ENCODE data around the gene TRMT2A.
A peak's percentile ranks its signal among the peaks of the same experiment; 100 is the strongest.

TRMT2A gene

GRCh38 chr22:20116376-20116950 is 563 bp downstream of the TRMT2A start:
- DNase-seq, result no peak

GRCh38 chr22:20115691-20116375 is 1.2 kb downstream of the TRMT2A start, which contains the start of gene RANBP1:
RANBP1 (plus strand) TSS chr22:20116104; CDS start chr22:20116185, 81 bp downstream.
- DNase-seq, result no peak

DNA sequence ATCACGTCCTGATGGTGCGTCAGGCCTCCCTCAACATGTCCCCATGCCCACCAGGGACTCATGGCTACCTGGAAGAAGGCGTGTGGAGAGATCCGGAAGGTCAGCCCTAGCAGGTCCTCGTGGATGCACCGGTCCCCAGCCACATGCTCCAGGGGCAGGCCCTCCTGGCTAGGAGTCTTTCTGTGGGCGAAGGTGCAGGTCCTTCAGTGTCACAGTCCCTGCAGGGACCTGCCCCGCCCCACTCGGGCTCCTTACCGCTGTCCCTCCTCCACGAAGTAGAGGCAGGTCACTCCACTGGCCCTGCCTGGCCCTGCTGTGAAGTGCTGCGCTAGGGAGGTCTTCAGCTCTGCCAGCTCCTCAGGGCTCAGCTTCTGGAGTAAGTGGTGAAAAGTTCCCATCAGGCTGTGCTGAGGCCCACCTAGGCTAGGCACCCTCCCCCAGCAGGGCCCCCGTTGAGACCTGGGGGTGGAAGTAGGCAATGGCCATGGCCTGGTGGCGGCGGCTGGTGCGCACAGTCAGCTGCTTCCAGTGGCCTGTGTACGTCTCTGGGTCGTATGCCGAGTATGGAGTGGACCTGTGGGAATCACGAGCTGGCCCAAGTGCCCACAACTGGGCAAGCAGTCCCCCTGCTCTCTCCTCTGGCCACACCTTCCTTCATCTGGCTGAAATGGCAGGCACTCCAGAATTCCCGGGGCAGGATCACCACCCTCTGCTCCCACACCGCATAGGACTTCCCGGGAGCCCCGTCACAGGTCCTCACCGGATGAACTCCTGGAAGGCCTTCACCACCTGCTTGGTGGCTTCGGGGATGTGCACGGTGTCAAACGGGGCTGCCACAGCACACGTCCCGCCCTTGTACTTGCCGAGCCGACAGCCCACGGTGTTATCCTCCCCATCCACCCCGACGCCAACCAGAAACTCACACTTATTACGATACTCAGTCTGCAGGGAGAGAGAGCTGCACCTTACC is 2.2 kb downstream of the TRMT2A start:
- no peak for DNase-seq

DNA sequence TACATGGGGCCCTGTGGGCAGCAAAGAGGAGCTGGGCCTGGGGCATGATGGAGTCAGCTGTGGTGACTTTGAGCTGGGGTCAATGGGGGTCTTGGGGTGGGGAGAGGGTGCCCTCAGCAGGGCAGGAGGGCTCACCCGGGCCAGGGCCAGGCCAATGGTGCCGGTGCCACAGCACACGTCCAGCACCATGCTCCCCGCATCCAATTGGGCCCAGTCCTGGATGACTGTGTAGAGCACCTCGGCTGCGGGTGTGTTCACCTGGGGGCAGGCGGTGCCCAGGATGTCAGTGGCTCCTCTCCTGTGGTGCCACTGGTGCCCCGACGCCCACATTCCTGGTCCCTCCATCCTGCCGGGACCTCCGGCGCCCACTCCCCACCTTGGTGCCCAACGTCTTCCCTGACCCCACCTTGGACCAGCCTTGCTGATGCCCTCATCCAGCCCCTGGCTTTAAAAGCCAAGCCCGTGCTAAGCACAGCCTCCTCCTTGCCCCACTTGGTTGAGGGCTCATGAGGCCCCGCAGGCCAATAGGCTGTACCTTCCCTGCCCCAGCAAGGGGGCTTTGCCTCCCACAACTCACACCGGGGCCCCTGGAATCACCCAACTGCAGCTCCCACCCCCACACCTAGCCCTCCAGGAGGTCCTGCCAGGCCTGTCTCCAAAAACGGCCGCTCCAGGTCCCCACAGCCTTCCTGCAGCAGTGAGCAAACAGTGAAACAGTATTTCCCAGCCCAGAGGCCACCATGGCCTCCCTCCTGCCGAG is 3.3 kb downstream of the TRMT2A start:
- no peak for DNase-seq

GRCh38 chr22:20112623-20113511 is 4.2 kb downstream of the TRMT2A start:
- no peak for DNase-seq

GRCh38 chr22:20111689-20112622 is 5.1 kb downstream of the TRMT2A start:
- no peak for DNase-seq

- peak in 2 of 5 experiments; percentile 20 to 57 for DNase-seq
These were observed 5.9 kb downstream of the TRMT2A start for GRCh38 chr22:20111045-20111688.

- no peak for DNase-seq
These were observed 6.6 kb downstream of the TRMT2A start for GRCh38 chr22:20110359-20110985.

- no peak for DNase-seq
These were observed 7.3 kb downstream of the TRMT2A start for GRCh38 chr22:20109411-20110358.

GRCh38 chr22:20108757-20109230 is 8.2 kb downstream of the TRMT2A start:
- DNase-seq, result no peak

GRCh38 chr22:20107951-20108756 is 8.9 kb downstream of the TRMT2A start:
- no peak for DNase-seq

DNA sequence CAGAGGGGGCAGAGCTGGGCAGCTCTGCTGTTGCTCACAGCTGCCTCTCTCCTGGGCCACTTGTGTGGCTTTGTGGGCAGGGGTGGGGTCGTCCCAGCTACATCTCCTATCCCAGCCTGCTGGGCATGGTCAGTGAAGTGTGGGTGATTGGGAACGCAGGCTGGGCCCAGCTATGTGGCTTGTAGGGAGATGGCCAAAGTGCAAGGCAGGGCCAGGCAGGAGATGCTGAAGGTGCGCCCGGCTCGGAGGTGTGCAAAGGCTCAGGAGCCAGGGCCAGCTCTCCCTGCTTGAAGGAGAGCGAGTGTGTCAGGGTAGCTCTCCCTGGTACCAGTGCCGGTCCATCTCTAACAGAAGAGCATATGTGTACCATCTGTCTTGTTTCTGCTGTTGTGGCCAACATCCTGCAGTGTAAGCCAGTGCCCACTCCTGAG is 9.5 kb downstream of the TRMT2A start:
- no peak for DNase-seq

GRCh38 chr22:20106849-20107237 is 10.2 kb downstream of the TRMT2A start:
- DNase-seq, result no peak

- DNase-seq, result no peak
These were observed 10.7 kb downstream of the TRMT2A start for GRCh38 chr22:20106205-20106848.

- DNase-seq, result no peak
These were observed 11.4 kb downstream of the TRMT2A start for GRCh38 chr22:20105456-20106204.
